ENCODE measurements around the gene LAMB3. TPM values are rescaled to one million over a fixed set of nuclear protein-coding genes. Genes with fewer than 3 reads are reported as not detected.
A peak's percentile ranks its signal among the peaks of the same experiment; 100 is the strongest.

LAMB3 gene
- total RNA-seq, 4 donors from 2014 or later, result 0.13 to 11.6 (median 0.35) TPM

- WGBS, 2 donors (ENCODE audit: low coverage in 1 of 2), result 82 to 86% methylated on average over 6 to 7 of the region's 9 CpGs
- TF ChIP-seq EP300 (IDR thresholded peaks at IDR 0.05), result no peak
- TF ChIP-seq CTCF (IDR thresholded peaks at IDR 0.05), result no peak
- no peak for TF ChIP-seq POLR2A (IDR thresholded peaks at IDR 0.05)
- no peak for TF ChIP-seq POLR2AphosphoS5 (IDR thresholded peaks at IDR 0.05)
- Histone ChIP-seq H3K9me3 (no peaks in the 10 kb centered on the region), H3K4me3 (no peak overlapping the region), H3K4me1 (peaks cover 0 to 28% (median 8%) of the 10 kb centered on the region in 3 donors), H3K36me3 (no peaks in the 10 kb centered on the region), H3K27me3 (no peaks in the 10 kb centered on the region), H3K27ac (no peak overlapping the region)
- ATAC-seq, result no peak
Measured at GRCh38 chr1:209655411-209656231, 3.4 kb upstream of the LAMB3 start.

GRCh38 chr1:209653915-209654351, 1.7 kb upstream of the LAMB3 start:
- H3K4me3 ChIP-seq, result no peak overlapping the region
- no peaks in the 10 kb centered on the region for H3K9me3 ChIP-seq
- no peaks in the 10 kb centered on the region for H3K36me3 ChIP-seq
- no peaks in the 10 kb centered on the region for H3K27me3 ChIP-seq
- 83 to 84% methylated on average over 1 to 5 of the region's 7 CpGs for WGBS, 2 donors (ENCODE audit: low coverage in 1 of 2)
- H3K27ac ChIP-seq, result no peak overlapping the region
- TF ChIP-seq EP300 (IDR thresholded peaks at IDR 0.05) (no peak), CTCF (IDR thresholded peaks at IDR 0.05) (no peak), POLR2AphosphoS5 (IDR thresholded peaks at IDR 0.05) (no peak), POLR2A (IDR thresholded peaks at IDR 0.05) (no peak)
- no peak for ATAC-seq
- H3K4me1 ChIP-seq, result peaks cover 0 to 42% (median 11%) of the 10 kb centered on the region in 3 donors

- 60 to 100% methylated on average over 1 to 3 of the region's 3 CpGs for WGBS, 2 donors (ENCODE audit: low coverage in 1 of 2)
- ATAC-seq, result no peak
- Histone ChIP-seq H3K4me3 (no peak overlapping the region), H3K4me1 (peaks cover 0 to 52% (median 11%) of the 10 kb centered on the region in 3 donors), H3K36me3 (no peaks in the 10 kb centered on the region), H3K9me3 (no peaks in the 10 kb centered on the region), H3K27ac (no peak overlapping the region), H3K27me3 (no peaks in the 10 kb centered on the region)
- TF ChIP-seq POLR2A (IDR thresholded peaks at IDR 0.05) (no peak), POLR2AphosphoS5 (IDR thresholded peaks at IDR 0.05) (no peak), CTCF (IDR thresholded peaks at IDR 0.05) (no peak), EP300 (IDR thresholded peaks at IDR 0.05) (no peak)
Measured at GRCh38 chr1:209652873-209653401, 712 bp upstream of the LAMB3 start.

- H3K4me1 ChIP-seq, result peaks cover 0 to 57% (median 11%) of the 10 kb centered on the region in 3 donors
- no peak overlapping the region for H3K4me3 ChIP-seq
- H3K9me3 ChIP-seq, result no peaks in the 10 kb centered on the region
- no peaks in the 10 kb centered on the region for H3K36me3 ChIP-seq
- no peaks in the 10 kb centered on the region for H3K27me3 ChIP-seq
- no CpG with 5 or more reads among the region's 5 CpGs for WGBS, 2 donors (ENCODE audit: low coverage in 1 of 2)
- peak overlapping the region in 1 of 4 donors; percentile 17 for H3K27ac ChIP-seq
- peak; percentile 53 for ATAC-seq
- TF ChIP-seq CTCF (IDR thresholded peaks at IDR 0.05) (no peak), POLR2A (IDR thresholded peaks at IDR 0.05) (no peak), EP300 (IDR thresholded peaks at IDR 0.05) (no peak), POLR2AphosphoS5 (IDR thresholded peaks at IDR 0.05) (no peak)
Measured at GRCh38 chr1:209651138-209651587, 1.1 kb downstream of the LAMB3 start.
